Mesothelial cell of epicardium (in vitro differentiated cells): ENCODE results near the gene LPIN1. TPM values are rescaled to one million over a fixed set of nuclear protein-coding genes. Genes with fewer than 3 reads are reported as not detected.

Experiments used
- DNase-seq, 2 experiments: peaks; one replicate each; pipeline ENCODE4 v3.0.0; 2021; ENCODE audit warnings: low spot score in 2 of 2; ENCODE audit not compliant: unreplicated experiment in 2 of 2
- H3K27ac Mint-ChIP-seq: 2 replicates; pipeline ENCODE4 v1.8.0; 2021; ENCODE audit warnings: mixed read lengths
- H3K27me3 Mint-ChIP-seq: 2 replicates; pipeline ENCODE4 v1.8.0; 2021; ENCODE audit warnings: low read depth, mixed read lengths
- H3K36me3 Mint-ChIP-seq: 2 replicates; pipeline ENCODE4 v1.8.0; 2021; ENCODE audit warnings: mixed read lengths
- H3K4me1 Mint-ChIP-seq: 2 replicates; pipeline ENCODE4 v1.8.0; 2021; ENCODE audit warnings: mixed read lengths
- H3K4me3 Mint-ChIP-seq: 2 replicates; pipeline ENCODE4 v1.8.0; 2021; ENCODE audit warnings: mild to moderate bottlenecking, moderate library complexity, mixed read lengths
- H3K9me3 Mint-ChIP-seq: 2 replicates; pipeline ENCODE4 v1.8.0; 2021; ENCODE audit warnings: mixed read lengths
- CTCF ChIP-seq: fragments of 200-600 bp; sonication (generic); IDR thresholded peaks from one replicate; pipeline ENCODE4 v1.5.0; 2021; ENCODE audit warnings: antibody characterized with exemption; ENCODE audit not compliant: unreplicated experiment
- total RNA-seq: library from RNA; stranded (reverse); gene quantifications from 3 replicates; pipeline ENCODE4 v1.2.1, GENCODE V29; 2021

Gene LPIN1
- total RNA-seq, 1 donor from 2014 or later: 36.1 TPM

- no peak overlapping the region for H3K27ac Mint-ChIP-seq
- DNase-seq: peak in 1 of 2 experiments; percentile 14
These were observed 123.1 kb downstream of the LPIN1 start for GRCh38 chr2:11869391-11869991.

GRCh38 chr2:11870064-11870463, 123.6 kb downstream of the LPIN1 start:
- peak in 1 of 2 experiments; percentile 3 for DNase-seq
- TF ChIP-seq CTCF: no peak
- Mint-ChIP-seq H3K4me1 (peaks cover 7% of the 10 kb centered on the region), H3K36me3 (no peaks in the 10 kb centered on the region), H3K27me3 (no peaks in the 10 kb centered on the region), H3K9me3 (peaks cover 7% of the 10 kb centered on the region), H3K4me3 (no peak overlapping the region), H3K27ac (no peak overlapping the region)

More at GRCh38 chr2:11869391-11869991, 123.1 kb downstream of the LPIN1 start:
- H3K4me3 Mint-ChIP-seq: no peak overlapping the region
- no peaks in the 10 kb centered on the region for H3K36me3 Mint-ChIP-seq
- H3K9me3 Mint-ChIP-seq: peaks cover 7% of the 10 kb centered on the region
- H3K4me1 Mint-ChIP-seq: peaks cover 7% of the 10 kb centered on the region
- no peaks in the 10 kb centered on the region for H3K27me3 Mint-ChIP-seq
- TF ChIP-seq CTCF: no peak

GRCh38 chr2:11870584-11870983, 124.2 kb downstream of the LPIN1 start:
- Mint-ChIP-seq H3K4me1 (peaks cover 7% of the 10 kb centered on the region), H3K9me3 (peaks cover 7% of the 10 kb centered on the region), H3K36me3 (no peaks in the 10 kb centered on the region), H3K4me3 (no peak overlapping the region), H3K27me3 (no peaks in the 10 kb centered on the region), H3K27ac (no peak overlapping the region)
- no peak for DNase-seq
- TF ChIP-seq CTCF: no peak

- H3K4me1 Mint-ChIP-seq: peaks cover 7% of the 10 kb centered on the region
- DNase-seq: peak in 1 of 2 experiments; percentile 26
- H3K27ac Mint-ChIP-seq: no peak overlapping the region
- no peaks in the 10 kb centered on the region for H3K36me3 Mint-ChIP-seq
- TF ChIP-seq CTCF: no peak
- H3K9me3 Mint-ChIP-seq: peaks cover 7% of the 10 kb centered on the region
- peaks cover 2% of the 10 kb centered on the region for H3K27me3 Mint-ChIP-seq
- no peak overlapping the region for H3K4me3 Mint-ChIP-seq
These were observed 125.0 kb downstream of the LPIN1 start for GRCh38 chr2:11871421-11871820.

GRCh38 chr2:11872247-11872947, 126.0 kb downstream of the LPIN1 start:
- peaks cover 7% of the 10 kb centered on the region for H3K9me3 Mint-ChIP-seq
- H3K27me3 Mint-ChIP-seq: peaks cover 5% of the 10 kb centered on the region
- H3K27ac Mint-ChIP-seq: no peak overlapping the region
- H3K36me3 Mint-ChIP-seq: no peaks in the 10 kb centered on the region
- peak in 1 of 2 experiments; percentile 17 for DNase-seq
- peaks cover 7% of the 10 kb centered on the region for H3K4me1 Mint-ChIP-seq
- no peak overlapping the region for H3K4me3 Mint-ChIP-seq
- TF ChIP-seq CTCF: no peak
